GM19395 (cell line): ENCODE measurements around the gene SPACA7.

ENCODE experiments used
- ATAC-seq: cut with Tn5 transposase; IDR thresholded peaks from one replicate; pipeline ENCODE4 v1.9.1; 2021; ENCODE audit warnings: mild to moderate bottlenecking, moderate library complexity; ENCODE audit not compliant: unreplicated experiment

Gene SPACA7

DNA sequence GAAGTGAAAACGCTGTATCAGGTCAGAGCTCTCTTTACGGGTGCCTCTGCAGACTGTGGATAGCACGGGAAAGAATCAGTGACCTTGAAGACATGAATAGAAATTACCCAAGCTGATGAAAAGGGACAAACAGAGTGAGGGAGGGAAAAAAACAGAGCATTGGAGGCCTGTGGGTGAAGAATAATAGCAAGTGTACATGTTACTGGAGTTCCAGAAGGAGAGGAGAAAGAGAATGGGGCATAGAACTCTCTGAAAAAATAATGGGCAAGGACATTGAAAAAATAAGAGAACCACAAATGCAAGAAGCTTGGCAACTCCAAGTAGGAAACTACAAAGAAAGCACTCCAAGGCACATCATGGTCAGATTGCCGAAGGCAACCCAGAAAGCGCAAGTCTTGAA is 86.3 kb downstream of the SPACA7 start:
- ATAC-seq, result no peak

DNA sequence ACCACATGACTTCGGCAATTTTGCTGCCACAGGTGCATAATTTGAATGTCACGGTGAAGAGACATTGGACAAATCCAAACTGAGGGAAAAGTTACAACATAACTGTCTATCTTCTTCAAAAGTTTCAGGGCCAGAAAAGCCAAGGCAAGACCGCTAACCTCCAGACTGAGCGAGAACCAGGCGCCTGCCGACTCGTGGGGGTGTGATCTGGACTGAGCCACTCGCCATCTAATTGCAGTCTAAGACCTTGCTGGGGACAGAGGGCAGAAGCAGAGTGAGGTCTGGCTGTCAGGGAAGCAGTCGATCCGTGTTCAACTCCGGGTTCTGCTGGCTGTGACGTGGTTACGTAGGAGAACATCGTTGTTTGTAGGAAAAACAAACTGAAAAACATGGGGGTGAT is 88.6 kb downstream of the SPACA7 start:
- ATAC-seq, result no peak

- ATAC-seq, result no peak
These were observed 89.3 kb downstream of the SPACA7 start for GRCh38 chr13:112465251-112466131.

DNA sequence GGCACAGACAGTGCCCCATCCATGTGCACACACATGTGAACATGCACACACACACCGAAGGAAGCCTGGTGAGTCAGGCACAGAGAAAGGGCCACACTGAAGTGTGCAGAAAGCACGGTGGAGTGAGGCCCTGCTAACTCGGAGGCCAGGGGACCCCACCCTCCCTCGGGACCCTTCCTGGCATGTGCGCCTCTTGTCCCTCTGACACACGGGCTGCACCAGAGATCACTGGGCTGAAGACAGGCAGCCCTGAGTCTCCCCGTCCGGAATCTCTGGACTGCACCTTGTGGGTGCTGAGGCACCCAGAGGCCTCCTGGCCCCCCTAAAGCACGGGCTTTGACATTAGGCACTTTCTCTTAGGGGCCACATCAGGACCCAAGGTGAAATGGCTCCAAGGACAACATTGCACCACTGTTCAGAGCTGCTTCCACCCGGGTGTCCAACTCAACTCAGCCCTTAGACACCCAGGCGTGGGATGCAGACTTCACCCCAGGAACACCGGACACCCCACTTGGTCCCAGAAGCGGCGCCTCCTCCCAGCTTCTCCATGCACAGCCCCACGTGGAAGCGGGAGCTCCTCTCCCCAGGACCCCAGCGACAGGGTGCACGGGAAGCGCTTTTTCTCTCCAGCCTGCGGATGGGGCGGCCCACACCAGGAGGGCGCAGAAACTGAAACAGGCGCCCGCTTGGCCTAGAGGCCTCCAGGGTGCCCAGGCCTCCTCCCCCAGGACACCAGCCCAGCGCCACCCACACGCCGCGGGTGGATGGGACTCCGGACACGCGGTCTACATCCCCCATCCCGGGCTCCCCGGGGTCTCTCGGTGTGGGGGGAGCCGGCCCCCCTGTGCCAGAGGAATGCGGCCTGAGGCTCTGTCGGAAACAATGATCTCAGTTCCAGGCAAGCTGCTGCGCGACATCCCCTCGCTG is 90.2 kb downstream of the SPACA7 start:
- ATAC-seq, result no peak

DNA sequence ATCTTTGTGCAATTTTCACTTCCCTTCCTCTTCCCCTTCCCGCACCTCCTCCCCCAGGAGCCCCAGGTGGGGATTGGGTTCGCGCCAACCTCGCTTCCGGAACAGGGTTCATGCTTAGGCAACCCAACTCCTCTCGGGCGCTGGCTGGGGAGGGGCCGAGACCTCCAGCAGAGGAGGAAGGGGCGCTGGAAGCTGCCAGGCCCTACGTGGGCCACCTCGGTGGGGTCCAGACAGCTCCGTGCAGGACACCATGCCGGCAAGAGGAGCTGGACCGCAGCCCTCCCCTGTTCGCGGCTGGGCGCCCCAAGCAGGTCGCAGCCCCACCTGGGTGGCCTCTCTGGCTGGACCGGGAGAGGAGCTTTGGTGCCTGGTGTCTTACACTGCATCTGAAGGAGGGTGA is 91.1 kb downstream of the SPACA7 start:
- ATAC-seq, result no peak

DNA sequence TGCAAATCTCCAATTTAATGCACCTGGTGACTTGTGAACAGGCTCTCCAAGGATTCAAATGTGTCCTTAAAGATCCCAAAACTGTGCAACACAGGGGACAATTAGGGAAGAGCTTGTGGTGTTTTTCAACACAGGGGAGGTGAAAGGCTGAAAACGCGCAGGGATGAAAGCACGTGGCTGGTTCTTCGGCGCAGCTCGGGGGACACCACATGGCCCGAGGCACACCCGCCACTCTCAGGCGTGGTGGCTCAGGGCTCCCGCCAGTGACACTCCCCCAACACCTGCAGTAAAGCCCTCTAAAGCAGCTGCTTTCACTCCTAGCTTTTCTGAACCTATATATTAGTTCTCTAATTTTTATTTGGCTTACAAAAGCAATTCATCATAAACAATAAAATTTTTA is 91.9 kb downstream of the SPACA7 start:
- no peak for ATAC-seq

GRCh38 chr13:112469071-112469745 is 93.1 kb downstream of the SPACA7 start:
- ATAC-seq, result no peak

DNA sequence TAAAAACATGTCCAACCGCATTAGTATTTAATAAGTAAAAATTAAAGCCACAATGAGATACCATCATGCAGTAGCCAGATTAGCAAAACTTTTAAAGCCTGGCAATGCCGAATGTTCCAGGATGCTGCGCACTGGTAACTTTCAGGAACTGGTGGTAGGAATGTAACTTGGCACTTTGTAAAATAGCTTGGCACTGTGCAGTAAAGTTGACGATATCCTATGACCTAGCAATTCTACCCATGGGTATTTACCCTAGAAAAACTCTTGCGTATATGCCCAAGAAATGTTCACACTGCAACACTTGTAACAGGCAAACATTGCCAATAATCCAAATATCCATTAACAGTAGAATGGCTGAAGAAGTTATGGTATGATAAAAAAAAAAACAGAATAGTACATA is 97.7 kb downstream of the SPACA7 start:
- no peak for ATAC-seq

DNA sequence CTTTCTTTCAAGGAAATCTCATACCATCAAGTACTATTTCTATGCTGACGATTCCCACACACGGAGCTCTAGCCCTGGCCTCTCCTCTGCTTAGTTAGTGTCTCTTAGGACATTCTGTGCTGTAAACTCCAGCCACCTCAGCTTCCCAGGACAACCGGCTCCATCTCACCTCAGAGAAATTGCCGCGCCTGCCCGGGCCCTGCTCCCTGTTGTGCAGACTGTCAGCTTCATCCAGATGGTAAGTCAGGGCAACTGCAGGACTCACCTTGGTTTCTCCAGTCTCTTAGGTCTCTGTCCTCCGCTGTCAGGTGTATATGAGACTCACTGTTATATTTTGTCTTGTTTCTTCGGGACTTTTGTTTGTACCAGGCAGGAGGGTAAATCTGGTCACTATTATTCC is 98.7 kb downstream of the SPACA7 start:
- no peak for ATAC-seq

- no peak for ATAC-seq
These were observed 99.7 kb downstream of the SPACA7 start for GRCh38 chr13:112475889-112476288.

GRCh38 chr13:112477070-112477619 is 101.0 kb downstream of the SPACA7 start:
- ATAC-seq, result no peak

DNA sequence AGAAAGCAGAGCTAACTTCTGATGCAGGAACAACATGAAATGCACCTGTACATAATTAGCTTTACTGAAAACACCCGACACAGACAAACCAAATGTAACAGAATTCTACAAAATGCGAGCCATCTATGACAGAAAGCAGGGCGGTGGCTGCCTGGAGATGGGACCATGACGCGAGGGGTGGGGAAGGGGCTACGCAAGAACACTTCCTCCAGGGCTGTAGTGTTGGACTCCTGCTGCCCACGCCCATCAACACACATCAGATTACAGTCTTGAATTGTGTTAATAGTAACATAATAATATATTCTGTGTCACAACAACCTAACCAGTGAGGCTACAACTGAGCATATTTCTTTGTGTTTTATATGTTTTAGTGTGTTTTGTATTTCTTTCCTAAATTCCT is 103.2 kb downstream of the SPACA7 start:
- no peak for ATAC-seq

DNA sequence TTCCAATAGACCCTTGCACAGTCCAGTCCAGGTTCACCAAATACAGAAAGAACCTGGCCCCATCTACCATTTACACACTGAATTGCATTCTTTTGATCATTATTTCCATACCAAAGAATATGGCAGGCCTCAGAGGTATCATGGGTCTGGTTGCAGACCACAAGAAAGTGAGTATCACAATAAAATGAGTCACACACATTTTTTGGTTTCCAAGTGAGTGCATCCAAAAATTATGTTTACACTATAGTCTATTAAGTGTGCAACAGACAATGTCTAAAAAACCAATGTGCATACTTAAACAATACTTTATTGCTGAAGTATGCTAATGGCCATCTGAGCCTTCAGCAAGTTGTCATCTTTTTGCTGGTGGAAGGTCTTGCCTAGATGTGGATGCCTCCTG is 105.3 kb downstream of the SPACA7 start:
- ATAC-seq, result no peak

DNA sequence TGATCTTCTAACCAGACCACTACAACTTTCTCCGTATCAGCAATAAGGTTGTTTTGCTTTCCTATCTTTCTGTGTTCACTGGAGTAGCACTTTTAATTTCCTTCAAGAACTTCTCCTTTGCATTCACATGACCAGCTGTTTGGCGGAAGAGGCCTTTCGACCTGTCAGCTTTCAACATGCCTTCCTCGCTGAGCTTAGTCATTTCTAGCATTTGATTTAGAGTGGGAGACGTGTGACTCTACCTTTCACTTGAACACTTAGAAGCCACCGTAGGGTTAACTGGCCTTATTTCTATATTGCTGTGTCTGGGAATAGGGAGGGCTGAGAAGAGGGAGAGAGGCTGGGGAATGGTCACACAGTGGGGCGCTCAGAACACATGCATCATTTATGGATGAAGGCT is 107.1 kb downstream of the SPACA7 start:
- no peak for ATAC-seq
